ENCODE data around the gene ZNF205.
A peak's percentile ranks its signal among the peaks of the same experiment; 100 is the strongest.

Gene ZNF205

GRCh38 chr16:3092501-3092941 is 19.9 kb upstream of the ZNF205 start:
- Histone ChIP-seq H3K79me2 (ENCODE audit: insufficient read depth, low read length) (no peaks in the 10 kb centered on the region), H3K4me2 (ENCODE audit: low read length) (no peak overlapping the region), H3K4me3 (ENCODE audit: low read depth, low read length, poor library complexity, severe bottlenecking) (no peak overlapping the region), H3K9ac (ENCODE audit: low read length) (no peak overlapping the region), H4K20me1 (ENCODE audit: insufficient read depth, low read length) (no peaks in the 10 kb centered on the region), H3K9me2 (ENCODE audit: low read depth, low read length) (no peaks in the 10 kb centered on the region), H3K9me3 (ENCODE audit: low read length) (no peaks in the 10 kb centered on the region), H3K4me1 (ENCODE audit: insufficient read depth, low read length, severe bottlenecking) (peaks cover 13% of the 10 kb centered on the region), H3K27me3 (ENCODE audit: insufficient read depth, low read length) (0 out of 2 replicates have a peak, but pooled peaks cover 4% of the 10 kb centered on the region), H2AFZ (ENCODE audit: low read length) (no peak overlapping the region), H3K36me3 (ENCODE audit: insufficient read depth, low read length) (no peaks in the 10 kb centered on the region), H3F3A (ENCODE audit: insufficient read depth, low read length) (no peaks in the 10 kb centered on the region), H3K27ac (ENCODE audit: low read depth, low read length, poor library complexity, severe bottlenecking) (no peak overlapping the region)
- TF ChIP-seq CTCF (IDR thresholded peaks at IDR 0.05; ENCODE audit: low read length) (no peak), EZH2 (IDR thresholded peaks at IDR 0.05; ENCODE audit: borderline replicate concordance, low read length) (no peak)

GRCh38 chr16:3094289-3095027 is 17.9 kb upstream of the ZNF205 start:
- Histone ChIP-seq H3K9me2 (ENCODE audit: low read depth, low read length) (no peaks in the 10 kb centered on the region), H3K4me1 (ENCODE audit: insufficient read depth, low read length, severe bottlenecking) (peaks cover 13% of the 10 kb centered on the region), H3K9ac (ENCODE audit: low read length) (no peak overlapping the region), H3K4me2 (ENCODE audit: low read length) (no peak overlapping the region), H3F3A (ENCODE audit: insufficient read depth, low read length) (no peaks in the 10 kb centered on the region), H3K9me3 (ENCODE audit: low read length) (no peaks in the 10 kb centered on the region), H3K36me3 (ENCODE audit: insufficient read depth, low read length) (no peaks in the 10 kb centered on the region), H4K20me1 (ENCODE audit: insufficient read depth, low read length) (no peaks in the 10 kb centered on the region), H2AFZ (ENCODE audit: low read length) (no peak overlapping the region), H3K4me3 (ENCODE audit: low read depth, low read length, poor library complexity, severe bottlenecking) (no peak overlapping the region), H3K27ac (ENCODE audit: low read depth, low read length, poor library complexity, severe bottlenecking) (no peak overlapping the region), H3K27me3 (ENCODE audit: insufficient read depth, low read length) (0 out of 2 replicates have a peak, but pooled peaks cover 4% of the 10 kb centered on the region), H3K79me2 (ENCODE audit: insufficient read depth, low read length) (no peaks in the 10 kb centered on the region)
- TF ChIP-seq EZH2 (IDR thresholded peaks at IDR 0.05; ENCODE audit: borderline replicate concordance, low read length), result no peak
- TF ChIP-seq CTCF (IDR thresholded peaks at IDR 0.05; ENCODE audit: low read length), result peak; percentile 86

GRCh38 chr16:3095869-3096268 is 16.5 kb upstream of the ZNF205 start:
- Histone ChIP-seq H3K9me3 (ENCODE audit: low read length) (no peaks in the 10 kb centered on the region), H3K79me2 (ENCODE audit: insufficient read depth, low read length) (no peaks in the 10 kb centered on the region), H3K4me3 (ENCODE audit: low read depth, low read length, poor library complexity, severe bottlenecking) (no peak overlapping the region), H3K9ac (ENCODE audit: low read length) (no peak overlapping the region), H3K4me2 (ENCODE audit: low read length) (no peak overlapping the region), H3K27me3 (ENCODE audit: insufficient read depth, low read length) (0 out of 2 replicates have a peak, but pooled peaks cover 4% of the 10 kb centered on the region), H3K4me1 (ENCODE audit: insufficient read depth, low read length, severe bottlenecking) (peaks cover 19% of the 10 kb centered on the region), H3F3A (ENCODE audit: insufficient read depth, low read length) (no peaks in the 10 kb centered on the region), H4K20me1 (ENCODE audit: insufficient read depth, low read length) (no peaks in the 10 kb centered on the region), H3K27ac (ENCODE audit: low read depth, low read length, poor library complexity, severe bottlenecking) (no peak overlapping the region), H3K36me3 (ENCODE audit: insufficient read depth, low read length) (no peaks in the 10 kb centered on the region), H2AFZ (ENCODE audit: low read length) (no peak overlapping the region), H3K9me2 (ENCODE audit: low read depth, low read length) (no peaks in the 10 kb centered on the region)
- TF ChIP-seq EZH2 (IDR thresholded peaks at IDR 0.05; ENCODE audit: borderline replicate concordance, low read length) (no peak), CTCF (IDR thresholded peaks at IDR 0.05; ENCODE audit: low read length) (peak; percentile 34; the same call in 1 of the 2 replicates)
